H1 (cell line): ENCODE measurements around the gene COL4A1. TPM values are rescaled to one million over a fixed set of nuclear protein-coding genes. Genes with fewer than 3 reads are reported as not detected.
A peak's percentile ranks its signal among the peaks of the same experiment; 100 is the strongest.

Experiments
- CTCF ChIA-PET: fragments of 300-600 bp; sonication (Branson Sonifier 250); formaldehyde crosslinking; loops from one replicate; lab custom pipeline; 2021; ENCODE audit not compliant: partially characterized antibody; lab: Charles Lee
- POLR2A ChIA-PET: fragments of 300-600 bp; sonication (Branson Sonifier 250); formaldehyde crosslinking; loops from one replicate; lab custom pipeline; 2021; ENCODE audit warnings: inconsistent platforms; ENCODE audit not compliant: partially characterized antibody; lab: Charles Lee
- DNase-seq, 2 experiments: peaks; one replicate each; pipeline versions ENCODE4 v3.0.0 to v3.0.0-alpha.2; 2010 to 2022; ENCODE audit warnings: low spot score in 2 of 2, low read depth in 1 of 2, mixed read lengths in 1 of 2
- FAIRE-seq: peaks from 2 replicates; lab custom pipeline; 2011; peaks lifted over from hg19 to GRCh38; lab: Jason Lieb, UNC
- H2AFZ ChIP-seq: 2 replicates; pipeline ENCODE4 v1.8.1; 2012; ENCODE audit warnings: low read length, inconsistent platforms
- H2AK5ac ChIP-seq: 2 replicates; pipeline ENCODE4 v1.6.1; 2013; ENCODE audit warnings: low read depth, low read length
- H2BK120ac ChIP-seq: replicated peaks from 2 replicates; pipeline ENCODE3; 2013; ENCODE audit warnings: low read depth, low read length, inconsistent platforms
- H2BK12ac ChIP-seq: 2 replicates; pipeline ENCODE4 v1.6.1; 2013; ENCODE audit warnings: low read depth, low read length
- H2BK15ac ChIP-seq: 2 replicates; pipeline ENCODE4 v1.6.1; 2013; ENCODE audit warnings: low read length
- H2BK20ac ChIP-seq: 2 replicates; pipeline ENCODE4 v1.6.1; 2013; ENCODE audit warnings: low read length
- H2BK5ac ChIP-seq: 2 replicates; pipeline ENCODE4 v1.6.1; 2013; ENCODE audit warnings: low read depth, low read length
- H3K14ac ChIP-seq: 2 replicates; pipeline ENCODE4 v1.6.1; 2013; ENCODE audit warnings: inconsistent platforms; ENCODE audit not compliant: insufficient read length
- H3K18ac ChIP-seq: 2 replicates; pipeline ENCODE4 v1.6.1; 2013; ENCODE audit warnings: low read length; ENCODE audit errors: extremely low read depth
- H3K23ac ChIP-seq: 2 replicates; pipeline ENCODE4 v1.6.1; 2013; ENCODE audit warnings: inconsistent platforms; ENCODE audit not compliant: insufficient read length
- H3K23me2 ChIP-seq: 2 replicates; pipeline ENCODE4 v1.6.1; 2013; ENCODE audit warnings: low read depth, low read length
- H3K27ac ChIP-seq: 2 replicates; pipeline ENCODE4 v1.6.1; 2011; ENCODE audit warnings: low read depth, low read length, inconsistent platforms
- H3K27me3 ChIP-seq, 4 experiments: replicated peaks in 1 of 4; 1 replicate in 1 of 4; 2 replicates in 3 of 4; pipeline versions ENCODE4 v1.6.1 to v1.8.1; 2011 to 2013; ENCODE audit warnings: low read length in 3 of 4, mild to moderate bottlenecking in 3 of 4, inconsistent platforms in 2 of 4, mixed read lengths in 2 of 4, moderate library complexity in 1 of 4; ENCODE audit not compliant: control insufficient read depth in 3 of 4, insufficient read depth in 3 of 4; ENCODE audit errors: extremely low read depth in 1 of 4
- H3K36me3 ChIP-seq, 4 experiments: 2 replicates each; pipeline versions ENCODE4 v1.6.1 to v1.8.1; 2011 to 2013; ENCODE audit warnings: mild to moderate bottlenecking in 4 of 4, low read length in 3 of 4, moderate library complexity in 2 of 4, control low read depth in 1 of 4, inconsistent platforms in 1 of 4; ENCODE audit not compliant: insufficient read depth in 4 of 4, control insufficient read depth in 2 of 4
- H3K4ac ChIP-seq: replicated peaks from 2 replicates; pipeline ENCODE3; 2013; ENCODE audit warnings: low read length, low read depth, mixed read lengths, inconsistent platforms; ENCODE audit not compliant: insufficient read length
- H3K4me1 ChIP-seq, 4 experiments: replicated peaks in 1 of 4; 1 replicate in 1 of 4; 2 replicates in 3 of 4; pipeline versions ENCODE4 v1.6.1 to v1.8.1; 2011 to 2013; ENCODE audit warnings: low read length in 3 of 4, inconsistent platforms in 2 of 4, mixed read lengths in 1 of 4; ENCODE audit not compliant: insufficient read depth in 4 of 4, control insufficient read depth in 3 of 4
- H3K4me2 ChIP-seq, 2 experiments: 2 replicates each; pipeline versions ENCODE4 v1.6.1 to v1.8.1; 2011 to 2013; ENCODE audit warnings: low read depth in 2 of 2, low read length in 2 of 2, control low read depth in 1 of 2, inconsistent platforms in 1 of 2, mild to moderate bottlenecking in 1 of 2; ENCODE audit not compliant: insufficient read depth in 1 of 2
- H3K4me3 ChIP-seq, 4 experiments: fragments of 200-600, 300-600 bp in 1 of 4; sonication (generic), shearing (Covaris generic), sonication (Bioruptor Twin) in 1 of 4; 2 replicates each; pipeline versions ENCODE4 v1.5.1 to v1.8.1; 2011 to 2016; ENCODE audit warnings: low read length in 4 of 4, low read depth in 3 of 4, control low read depth in 2 of 4, inconsistent platforms in 2 of 4, mild to moderate bottlenecking in 2 of 4, mixed read lengths in 1 of 4, moderate library complexity in 1 of 4; ENCODE audit not compliant: insufficient read depth in 2 of 4; ENCODE audit errors: extremely low read depth in 1 of 4
- H3K56ac ChIP-seq: replicated peaks from 2 replicates; pipeline ENCODE3; 2013; ENCODE audit warnings: low read depth, mild to moderate bottlenecking, mixed read lengths, low read length, inconsistent platforms; ENCODE audit not compliant: insufficient read length
- H3K79me1 ChIP-seq: 2 replicates; pipeline ENCODE4 v1.6.1; 2013; ENCODE audit warnings: low read depth, low read length, control low read depth
- H3K79me2 ChIP-seq, 2 experiments: 2 replicates each; pipeline versions ENCODE4 v1.6.1 to v1.8.1; 2012 to 2013; ENCODE audit warnings: low read length in 2 of 2, mild to moderate bottlenecking in 2 of 2, inconsistent platforms in 1 of 2; ENCODE audit not compliant: insufficient read depth in 2 of 2, control insufficient read depth in 1 of 2
- H3K9ac ChIP-seq, 4 experiments: replicated peaks in 1 of 4; 1 replicate in 1 of 4; 2 replicates in 3 of 4; pipeline versions ENCODE4 v1.6.1 to v1.8.1; 2011 to 2013; ENCODE audit warnings: low read depth in 3 of 4, low read length in 3 of 4, control low read depth in 2 of 4, mild to moderate bottlenecking in 2 of 4, moderate library complexity in 2 of 4, inconsistent platforms in 1 of 4; ENCODE audit errors: extremely low read depth in 1 of 4
- H3K9me3 ChIP-seq, 2 experiments: 2 replicates each; pipeline versions ENCODE4 v1.6.1 to v1.8.1; 2012 to 2013; ENCODE audit warnings: mild to moderate bottlenecking in 2 of 2, moderate library complexity in 2 of 2, control low read depth in 1 of 2, inconsistent platforms in 1 of 2, low read depth in 1 of 2, low read length in 1 of 2, mixed read lengths in 1 of 2; ENCODE audit not compliant: insufficient read depth in 2 of 2
- H4K20me1 ChIP-seq, 2 experiments: replicated peaks in 1 of 2; 2 replicates each; pipeline versions ENCODE3 to v1.8.1; 2011 to 2013; ENCODE audit warnings: inconsistent platforms in 2 of 2, low read length in 2 of 2, mild to moderate bottlenecking in 1 of 2; ENCODE audit not compliant: insufficient read depth in 2 of 2, control insufficient read depth in 1 of 2
- H4K5ac ChIP-seq: 2 replicates; pipeline ENCODE4 v1.6.1; 2013; ENCODE audit warnings: low read length, low read depth, mixed read lengths, inconsistent platforms; ENCODE audit not compliant: insufficient read length
- H4K8ac ChIP-seq: 2 replicates; pipeline ENCODE4 v1.8.0; 2013; ENCODE audit warnings: mild to moderate bottlenecking, moderate library complexity, low read length, inconsistent platforms; ENCODE audit not compliant: insufficient read depth; ENCODE audit errors: extremely low read depth
- H4K91ac ChIP-seq: replicated peaks from 2 replicates; pipeline ENCODE3; 2013; ENCODE audit warnings: low read length, mixed read lengths, inconsistent platforms; ENCODE audit not compliant: insufficient read length
- EGR1 ChIP-seq: IDR thresholded peaks from 2 replicates; pipeline ENCODE4 v1.6.1; 2011; ENCODE audit warnings: low read depth, low read length, borderline replicate concordance
- EP300 ChIP-seq, 2 experiments: IDR thresholded peaks; 1 replicate in 1 of 2; 2 replicates in 1 of 2; pipeline ENCODE4 v1.6.1; 2011 to 2012; ENCODE audit warnings: low read depth in 2 of 2, low read length in 2 of 2, mild to moderate bottlenecking in 2 of 2, borderline replicate concordance in 1 of 2, inconsistent platforms in 1 of 2, moderate library complexity in 1 of 2
- EZH2 ChIP-seq: fragments of 200-600 bp; sonication (generic); IDR thresholded peaks from 2 replicates; pipeline ENCODE4 v1.7.1; 2012; ENCODE audit warnings: low read depth, mild to moderate bottlenecking, moderate library complexity, low read length, inconsistent platforms; ENCODE audit not compliant: severe bottlenecking
- POU5F1 ChIP-seq: IDR thresholded peaks from 2 replicates; pipeline ENCODE4 v1.6.1; 2011; ENCODE audit warnings: low read depth, mild to moderate bottlenecking, low read length, moderate library complexity
- RXRA ChIP-seq: IDR thresholded peaks from 2 replicates; pipeline ENCODE4 v1.6.1; 2011; ENCODE audit warnings: low read depth, mild to moderate bottlenecking, low read length, moderate library complexity; ENCODE audit not compliant: insufficient read depth
- SRF ChIP-seq: IDR thresholded peaks from 2 replicates; pipeline ENCODE4 v1.6.1; 2011; ENCODE audit warnings: mild to moderate bottlenecking, low read depth, low read length, moderate library complexity
- TBP ChIP-seq: IDR thresholded peaks from 2 replicates; pipeline ENCODE4 v1.6.1; 2011; ENCODE audit warnings: low read depth, low read length, improper control_type of control experiment
- WGBS, 2 experiments: shearing (Covaris generic) in 1 of 2; methylation state at CpG; one replicate each; pipeline versions ENCODE4 v1.1.6 to v1.1.7; 2013 to 2015; ENCODE audit warnings: low lambda C conversion rate in 2 of 2, mixed read lengths in 2 of 2, inconsistent platforms in 1 of 2, low coverage in 1 of 2, missing lambda C conversion rate in 1 of 2; ENCODE audit not compliant: insufficient replicate concordance in 2 of 2, insufficient coverage in 1 of 2, insufficient read length in 1 of 2; ENCODE audit errors: extremely low coverage in 1 of 2, missing lambda C conversion rate in 1 of 2; 5-methylcytosine and 5-hydroxymethylcytosine counted together
- polyA plus RNA-seq, 7 experiments: library from polyadenylated mRNA; depleted of rRNA in 3 of 7; stranded (reverse) in 5 of 7; unstranded in 2 of 7; fragments of >200 nt in 5 of 7; fragments of 200-250 nt in 2 of 7; gene quantifications; 1 replicate in 5 of 7; 2 replicates in 1 of 7; 4 replicates in 1 of 7; pipeline versions ENCODE4 v1.2.1 to v1.2.3, GENCODE V29; 2011 to 2013; ENCODE audit warnings: missing spikeins in 2 of 7, mixed read lengths in 2 of 7
- total RNA-seq: library from RNA; stranded (reverse); fragmentation: NEBNext Ultra II Directional; extraction: Animal tissue kit (Norgen Biotek cat#: 25700); gene quantifications from 2 replicates; pipeline ENCODE4 v1.2.1, GENCODE V29; 2021
- TF ChIP-seq, protein P1 (sequence below): IDR thresholded peaks from 2 replicates; pipeline ENCODE4 v1.6.1; 2012; ENCODE audit warnings: low read length, inconsistent platforms
- TF ChIP-seq, protein P2 (sequence below): IDR thresholded peaks from 2 replicates; pipeline ENCODE4 v1.6.1; 2012; ENCODE audit warnings: inconsistent platforms

The COL4A1 gene
- total and polyA plus RNA-seq, 2 of the 8 experiments (the other 6 are each of a cell fraction or from before 2014, with no cell fraction given): 30.7 to 82.0 TPM

DNA sequence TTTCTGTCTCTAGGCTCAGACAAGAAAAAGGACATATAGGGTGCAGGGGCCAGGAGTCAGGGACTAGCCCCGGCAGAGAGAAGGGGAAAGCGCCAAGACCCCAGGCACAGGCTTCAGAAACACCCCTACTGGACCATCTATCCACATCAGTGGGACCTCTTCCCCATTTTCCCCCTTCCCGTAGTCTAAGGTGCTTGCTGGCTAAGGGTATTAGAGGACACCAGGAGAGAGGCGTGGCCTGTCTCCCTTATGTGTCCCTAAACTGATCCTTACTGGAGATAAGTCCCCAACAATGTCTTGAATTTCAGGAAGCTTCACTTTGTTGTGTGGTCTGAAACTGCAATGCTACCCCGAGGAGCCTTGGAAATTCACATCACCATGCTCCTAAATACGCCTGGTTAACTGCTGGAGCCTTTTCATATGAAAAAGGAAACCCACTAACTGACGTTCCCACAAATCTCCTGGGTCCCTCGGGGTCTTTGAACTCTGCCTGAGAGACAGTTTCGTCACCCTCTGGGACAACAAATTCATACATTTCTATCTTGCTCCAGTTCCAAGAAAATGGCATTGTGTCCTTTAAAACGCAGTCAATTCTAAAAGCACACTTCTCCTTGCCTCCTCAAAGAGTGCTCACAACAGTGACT is 197.7 kb downstream of the COL4A1 start:
- H2BK12ac ChIP-seq: 0 out of 2 replicates have a peak overlapping the region, but pooled peaks have one; percentile 45
- no peak overlapping the region for H2AK5ac ChIP-seq
- H3K14ac ChIP-seq: no peak overlapping the region
- FAIRE-seq (peak; percentile 48), DNase-seq (no peak)
- no peak overlapping the region for H4K91ac ChIP-seq
- whole genome bisulfite sequencing, 2 experiments: 53% methylated on average over 10 of the region's 10 CpGs; no CpG with 5 or more reads in 1 of the 2 experiments
- POLR2A ChIA-PET: interaction anchor here (0.9 kb wide), 1 partner anchor 601 kb away, joined by 3 read pairs; no protein-coding TSS in a partner anchor
- TF ChIP-seq, protein P1, sequence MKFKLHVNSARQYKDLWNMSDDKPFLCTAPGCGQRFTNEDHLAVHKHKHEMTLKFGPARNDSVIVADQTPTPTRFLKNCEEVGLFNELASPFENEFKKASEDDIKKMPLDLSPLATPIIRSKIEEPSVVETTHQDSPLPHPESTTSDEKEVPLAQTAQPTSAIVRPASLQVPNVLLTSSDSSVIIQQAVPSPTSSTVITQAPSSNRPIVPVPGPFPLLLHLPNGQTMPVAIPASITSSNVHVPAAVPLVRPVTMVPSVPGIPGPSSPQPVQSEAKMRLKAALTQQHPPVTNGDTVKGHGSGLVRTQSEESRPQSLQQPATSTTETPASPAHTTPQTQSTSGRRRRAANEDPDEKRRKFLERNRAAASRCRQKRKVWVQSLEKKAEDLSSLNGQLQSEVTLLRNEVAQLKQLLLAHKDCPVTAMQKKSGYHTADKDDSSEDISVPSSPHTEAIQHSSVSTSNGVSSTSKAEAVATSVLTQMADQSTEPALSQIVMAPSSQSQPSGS: no peak
- no peak for TF ChIP-seq EGR1
- TF ChIP-seq TBP: no peak
- no peak for TF ChIP-seq EZH2
- TF ChIP-seq RXRA: no peak
- TF ChIP-seq POU5F1: no peak
- TF ChIP-seq SRF: no peak
- TF ChIP-seq, protein P2, sequence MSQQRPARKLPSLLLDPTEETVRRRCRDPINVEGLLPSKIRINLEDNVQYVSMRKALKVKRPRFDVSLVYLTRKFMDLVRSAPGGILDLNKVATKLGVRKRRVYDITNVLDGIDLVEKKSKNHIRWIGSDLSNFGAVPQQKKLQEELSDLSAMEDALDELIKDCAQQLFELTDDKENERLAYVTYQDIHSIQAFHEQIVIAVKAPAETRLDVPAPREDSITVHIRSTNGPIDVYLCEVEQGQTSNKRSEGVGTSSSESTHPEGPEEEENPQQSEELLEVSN: no peak
- no peak for TF ChIP-seq EP300 (IDR thresholded peaks at IDR 0.05; ENCODE audit: borderline replicate concordance in 1 of 2, low read depth in 2 of 2, low read length in 2 of 2)
- peaks cover 2 to 13% (median 6%) of the 10 kb centered on the region in 4 experiments; a peak in 5 of 7 replicates for H3K4me1 ChIP-seq
- no peak overlapping the region for H2BK120ac ChIP-seq
- H3K36me3 ChIP-seq: no peaks in the 10 kb centered on the region
- H3K4ac ChIP-seq: no peak overlapping the region
- no peak overlapping the region for H3K56ac ChIP-seq
- H3K9ac ChIP-seq: no peak overlapping the region
- no peak overlapping the region for H3K18ac ChIP-seq
- no peak overlapping the region for H2BK15ac ChIP-seq
- H4K5ac ChIP-seq: no peak overlapping the region
- no peak overlapping the region for H4K8ac ChIP-seq
- H3K79me1 ChIP-seq: no peaks in the 10 kb centered on the region
- H3K4me2 ChIP-seq: peak overlapping the region in 1 of 2 experiments; percentile 37; a peak in 1 of 4 replicates
- H2BK20ac ChIP-seq: no peak overlapping the region
- peaks cover 3% of the 10 kb centered on the region; the same call in 1 of the 2 replicates for H3K23me2 ChIP-seq
- H2AFZ ChIP-seq: no peak overlapping the region
- no peaks in the 10 kb centered on the region; a peak in 1 of 7 replicates for H3K27me3 ChIP-seq
- CTCF ChIA-PET: interaction anchor here (0.7 to 2.8 kb wide), 14 partner anchors 15 to 1157 kb away, joined by 3 to 15 read pairs (median 3); no protein-coding TSS in a partner anchor
- no peaks in the 10 kb centered on the region for H3K79me2 ChIP-seq
- no peaks in the 10 kb centered on the region for H3K9me3 ChIP-seq
- H3K4me3 ChIP-seq: no peak overlapping the region
- peaks cover 0 to 5% of the 10 kb centered on the region in 2 experiments for H4K20me1 ChIP-seq
- H3K23ac ChIP-seq: no peak overlapping the region
- H2BK5ac ChIP-seq: no peak overlapping the region
- no peak overlapping the region for H3K27ac ChIP-seq
